Epithelial cell of esophagus (primary cell): ENCODE data around the gene SCFD2.

Experiments used
- DNase-seq: peaks from one replicate; pipeline ENCODE4 v3.0.0; 2010; ENCODE audit warnings: low read depth
- H3K4me3 ChIP-seq: 2 replicates; pipeline ENCODE4 v1.5.1; 2011; ENCODE audit warnings: mild to moderate bottlenecking, low read length, control low read depth
- TF ChIP-seq, protein P1 (sequence below): IDR thresholded peaks from 2 replicates; pipeline ENCODE4 v1.5.1; 2011; ENCODE audit warnings: low read depth, mild to moderate bottlenecking, low read length, control low read depth, inconsistent platforms; ENCODE audit not compliant: insufficient read depth; ENCODE audit errors: missing control alignments

SCFD2 gene

DNA sequence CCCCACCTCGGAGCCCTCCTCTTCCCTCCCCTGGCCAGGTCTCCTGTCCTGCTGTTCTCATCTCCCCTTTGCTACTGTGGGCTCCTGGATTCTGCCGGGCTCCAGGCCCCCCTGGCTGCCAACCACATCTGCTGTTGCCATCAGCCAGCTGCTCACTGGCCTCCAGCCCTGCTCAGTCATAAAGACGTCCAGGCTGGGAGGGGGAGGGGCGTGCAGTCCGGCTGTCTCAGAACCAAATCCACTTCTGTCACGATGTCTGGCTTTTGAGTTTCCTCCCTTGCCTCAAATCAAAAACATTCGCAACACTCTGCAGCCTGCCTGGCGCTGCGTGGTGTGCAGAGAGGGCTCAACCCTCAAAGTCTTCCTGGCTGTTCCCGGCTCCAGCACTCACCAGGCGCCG, 496.7 kb downstream of the SCFD2 start:
- H3K4me3 ChIP-seq = no peak overlapping the region
- TF ChIP-seq, protein P1, sequence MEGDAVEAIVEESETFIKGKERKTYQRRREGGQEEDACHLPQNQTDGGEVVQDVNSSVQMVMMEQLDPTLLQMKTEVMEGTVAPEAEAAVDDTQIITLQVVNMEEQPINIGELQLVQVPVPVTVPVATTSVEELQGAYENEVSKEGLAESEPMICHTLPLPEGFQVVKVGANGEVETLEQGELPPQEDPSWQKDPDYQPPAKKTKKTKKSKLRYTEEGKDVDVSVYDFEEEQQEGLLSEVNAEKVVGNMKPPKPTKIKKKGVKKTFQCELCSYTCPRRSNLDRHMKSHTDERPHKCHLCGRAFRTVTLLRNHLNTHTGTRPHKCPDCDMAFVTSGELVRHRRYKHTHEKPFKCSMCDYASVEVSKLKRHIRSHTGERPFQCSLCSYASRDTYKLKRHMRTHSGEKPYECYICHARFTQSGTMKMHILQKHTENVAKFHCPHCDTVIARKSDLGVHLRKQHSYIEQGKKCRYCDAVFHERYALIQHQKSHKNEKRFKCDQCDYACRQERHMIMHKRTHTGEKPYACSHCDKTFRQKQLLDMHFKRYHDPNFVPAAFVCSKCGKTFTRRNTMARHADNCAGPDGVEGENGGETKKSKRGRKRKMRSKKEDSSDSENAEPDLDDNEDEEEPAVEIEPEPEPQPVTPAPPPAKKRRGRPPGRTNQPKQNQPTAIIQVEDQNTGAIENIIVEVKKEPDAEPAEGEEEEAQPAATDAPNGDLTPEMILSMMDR = no peak
- DNase-seq = no peak

DNA sequence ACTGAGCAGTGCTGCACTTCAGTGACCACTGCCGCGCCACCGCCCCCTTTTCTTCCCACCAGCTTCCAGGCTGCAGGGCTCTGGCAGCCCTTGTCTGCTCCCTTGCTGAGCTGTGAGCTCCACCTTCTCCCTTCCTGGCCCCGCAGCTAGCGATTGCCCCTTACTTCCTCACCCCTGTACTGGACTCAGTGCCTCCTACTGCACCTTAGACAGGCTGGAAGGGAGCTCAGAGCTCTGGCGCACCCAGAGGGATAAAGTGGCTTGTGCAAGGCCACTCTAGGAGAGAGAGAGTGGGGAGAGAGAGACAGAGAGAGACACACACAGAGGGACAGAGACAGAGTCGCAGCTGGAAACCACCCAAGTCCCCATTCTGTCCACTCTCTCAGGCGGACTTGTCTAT, 497.7 kb downstream of the SCFD2 start:
- TF ChIP-seq, protein P1 = no peak
- H3K4me3 ChIP-seq = no peak overlapping the region
- no peak for DNase-seq

DNA sequence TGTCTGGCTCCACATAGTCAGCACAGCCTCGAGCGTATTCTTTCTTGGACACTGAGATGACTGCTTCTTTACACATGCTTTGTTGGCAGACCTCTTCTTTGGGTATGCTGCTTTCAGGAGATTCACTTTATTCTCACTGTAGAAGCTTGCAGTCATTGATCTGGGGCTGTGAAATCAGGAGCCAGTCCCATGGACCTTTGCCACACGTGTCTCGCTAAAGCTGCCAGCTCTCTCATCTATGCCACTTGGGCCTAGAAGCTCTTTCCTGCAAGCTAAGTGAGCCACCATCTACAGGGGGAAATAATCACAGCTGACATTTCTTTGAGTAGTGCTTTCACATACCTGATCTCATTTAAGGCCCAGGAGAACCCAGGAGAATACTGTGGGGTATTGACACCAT, 498.7 kb downstream of the SCFD2 start:
- H3K4me3 ChIP-seq = no peak overlapping the region
- no peak for DNase-seq
- TF ChIP-seq, protein P1 = no peak

DNA sequence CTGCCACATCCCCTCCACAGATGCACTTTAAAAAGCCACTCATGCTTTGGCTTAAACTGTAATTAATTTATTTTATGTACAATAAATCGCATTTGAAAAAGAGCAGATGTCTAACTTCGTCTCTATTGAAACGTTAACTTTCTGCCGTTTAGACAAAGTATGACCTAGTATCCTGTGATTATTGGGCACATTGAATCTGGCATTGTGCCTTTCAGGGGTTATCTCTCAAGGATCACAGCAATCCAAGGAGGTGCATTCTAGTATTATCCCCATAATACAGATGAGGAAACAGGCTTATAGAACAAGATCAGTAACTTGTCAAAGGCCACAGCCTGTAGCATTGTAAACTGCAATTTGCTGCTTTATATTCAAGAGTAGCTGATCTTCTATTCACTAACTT, 499.1 kb downstream of the SCFD2 start:
- TF ChIP-seq, protein P1 = no peak
- no peak for DNase-seq

DNA sequence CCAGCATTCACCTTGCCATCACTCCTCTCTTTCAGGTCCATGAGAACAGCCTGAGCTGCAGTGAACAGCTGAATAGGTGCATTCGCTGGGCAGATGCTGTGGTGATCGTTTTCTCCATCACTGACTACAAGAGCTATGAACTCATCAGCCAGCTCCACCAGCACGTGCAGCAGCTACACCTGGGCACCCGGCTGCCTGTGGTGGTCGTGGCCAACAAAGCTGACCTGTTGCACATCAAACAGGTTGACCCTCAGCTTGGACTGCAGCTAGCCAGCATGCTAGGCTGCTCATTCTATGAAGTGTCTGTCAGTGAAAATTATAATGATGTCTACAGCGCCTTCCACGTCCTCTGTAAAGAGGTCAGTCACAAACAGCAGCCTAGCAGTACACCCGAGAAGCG, 500.6 kb downstream of the SCFD2 start:
- TF ChIP-seq, protein P1 = no peak
- H3K4me3 ChIP-seq = no peak overlapping the region
- no peak for DNase-seq

More for the DNA sequence above, 499.1 kb downstream of the SCFD2 start:
- no peak overlapping the region for H3K4me3 ChIP-seq

DNA sequence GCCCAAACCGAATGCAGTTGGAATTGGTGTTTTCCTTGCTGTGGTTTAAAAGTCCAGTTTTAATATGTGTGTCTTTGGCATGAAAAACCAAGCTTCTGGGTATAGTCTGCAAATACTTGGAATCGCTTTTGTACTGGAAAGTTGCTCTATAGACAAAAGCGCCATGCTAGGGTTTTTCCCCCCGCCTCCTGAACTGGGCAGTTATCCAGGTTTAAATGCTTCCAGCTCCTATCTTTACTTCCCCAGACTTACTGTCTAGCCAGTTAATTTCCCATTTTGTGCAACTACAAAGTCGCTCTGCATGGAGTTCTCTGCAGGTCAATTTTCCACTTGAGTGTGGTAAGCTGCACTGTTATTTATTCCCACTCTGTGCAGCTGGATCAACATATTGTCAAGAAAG, 501.1 kb downstream of the SCFD2 start:
- DNase-seq = no peak
- TF ChIP-seq, protein P1 = no peak
- no peak overlapping the region for H3K4me3 ChIP-seq

DNA sequence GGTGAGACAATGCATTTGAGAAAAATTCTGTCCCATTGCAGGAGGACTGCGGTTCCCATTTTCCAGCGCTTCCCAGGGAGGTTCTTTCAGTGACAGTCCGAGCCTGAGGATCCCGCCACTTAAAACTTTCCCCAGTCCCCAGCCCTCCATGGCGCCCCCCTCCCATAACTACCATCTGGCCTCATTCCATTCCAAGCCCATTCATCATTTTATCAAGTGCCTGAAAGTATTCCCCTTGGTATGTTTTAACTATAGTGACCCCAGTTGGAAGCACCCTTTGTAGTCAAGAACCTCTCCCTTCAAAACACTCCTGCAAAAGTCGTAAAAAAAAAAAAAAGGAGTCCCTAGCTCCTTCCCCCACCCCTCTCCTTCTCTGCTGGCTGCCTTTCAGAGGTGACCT, 502.5 kb downstream of the SCFD2 start:
- DNase-seq = no peak
- H3K4me3 ChIP-seq = no peak overlapping the region
- TF ChIP-seq, protein P1 = no peak
